K562 (cell line): ENCODE results near the gene TFB2M. TPM values are rescaled to one million over a fixed set of nuclear protein-coding genes. Genes with fewer than 3 reads are reported as not detected.

Source experiments
- ATAC-seq: fragments of 200-7000 bp; cut with Tn5 transposase; 3 replicates; pipeline ENCODE4 v1.9.1; 2020; ENCODE audit warnings: moderate library complexity
- BruUV-seq: library from RNA; stranded (reverse); fragments of 400-500 nt; replicated peaks from 2 replicates; lab custom pipeline; 2021; lab: Mats Ljungman, UMichigan
- CTCF ChIA-PET: fragments of 300-600 bp; formaldehyde crosslinking; extraction: SDS; loops from one replicate; lab custom pipeline; 2021; ENCODE audit warnings: low intra/inter-chr PET ratio; lab: Yijun Ruan, JAX
- POLR2A ChIA-PET: fragments of 300-600, 350-650 bp; sonication (Branson Sonifier 250); formaldehyde crosslinking; extraction: SDS; loops from one replicate; lab custom pipeline; 2021; ENCODE audit warnings: antibody characterized with exemption, inconsistent platforms; lab: Yijun Ruan, JAX
- DNase-seq, 4 experiments: peaks; one replicate each; pipeline versions ENCODE4 v3.0.0 to v3.0.0-alpha.2; 2011 to 2018; ENCODE audit warnings: low spot score in 3 of 4, mixed read lengths in 3 of 4; ENCODE audit errors: extremely low read depth in 1 of 4
- FAIRE-seq: peaks from 2 replicates; lab custom pipeline; 2011; peaks lifted over from hg19 to GRCh38; lab: Jason Lieb, UNC
- H2AFZ ChIP-seq: 2 replicates; pipeline ENCODE4 v1.6.0; 2011; ENCODE audit warnings: low read depth, low read length, control low read depth, inconsistent platforms
- H3K27ac ChIP-seq: fragments of 200-600 bp; 3 replicates; pipeline ENCODE4 v1.8.0; 2011; ENCODE audit warnings: low read depth, mild to moderate bottlenecking, control low read depth, inconsistent platforms, low read length, moderate library complexity, mixed read lengths; ENCODE audit errors: extremely low read depth
- H3K27me3 ChIP-seq, 2 experiments: fragments of 300-600 bp in 1 of 2; 2 replicates in 1 of 2; 3 replicates in 1 of 2; pipeline versions ENCODE4 v1.6.0 to v1.8.0; 2011; ENCODE audit warnings: inconsistent platforms in 2 of 2, low read length in 2 of 2, mild to moderate bottlenecking in 1 of 2, mixed read lengths in 1 of 2, moderate library complexity in 1 of 2; ENCODE audit not compliant: control insufficient read depth in 2 of 2, insufficient read depth in 2 of 2
- H3K36me3 ChIP-seq: fragments of 300-600 bp; 3 replicates; pipeline ENCODE4 v1.8.0; 2011; ENCODE audit warnings: mild to moderate bottlenecking, low read length, inconsistent platforms; ENCODE audit not compliant: control insufficient read depth, insufficient read depth
- H3K4me1 ChIP-seq, 2 experiments: fragments of 200-600 bp in 1 of 2; replicated peaks in 1 of 2; 2 replicates in 1 of 2; 3 replicates in 1 of 2; pipeline versions ENCODE4 v1.5.1 to v1.8.0; 2011; ENCODE audit warnings: inconsistent platforms in 2 of 2, low read length in 2 of 2, mild to moderate bottlenecking in 1 of 2, mixed read lengths in 1 of 2, moderate library complexity in 1 of 2; ENCODE audit not compliant: control insufficient read depth in 2 of 2, insufficient read depth in 2 of 2
- H3K4me2 ChIP-seq: 2 replicates; pipeline ENCODE4 v1.6.1; 2011; ENCODE audit warnings: low read length, control low read depth, inconsistent platforms, mixed read lengths; ENCODE audit not compliant: insufficient read depth
- H3K4me3 ChIP-seq: fragments of 200-600 bp; sonication (generic), shearing (Covaris generic); 2 replicates; pipeline ENCODE4 v1.5.1; 2016; ENCODE audit warnings: control low read depth, inconsistent platforms
- H3K79me2 ChIP-seq: fragments of 200-600 bp; 3 replicates; pipeline ENCODE4 v1.8.0; 2011; ENCODE audit warnings: low read length, inconsistent platforms; ENCODE audit not compliant: control insufficient read depth, insufficient read depth
- H3K9ac ChIP-seq, 2 experiments: 2 replicates each; pipeline versions ENCODE4 v1.6.0 to v1.6.1; 2011; ENCODE audit warnings: low read depth in 2 of 2, low read length in 2 of 2, control low read depth in 1 of 2, inconsistent platforms in 1 of 2, mild to moderate bottlenecking in 1 of 2, mixed read lengths in 1 of 2; ENCODE audit not compliant: insufficient read depth in 1 of 2
- H3K9me1 ChIP-seq: one replicate; pipeline ENCODE4 v1.6.0; 2011; ENCODE audit warnings: inconsistent platforms, mild to moderate bottlenecking, low read length, moderate library complexity; ENCODE audit not compliant: control insufficient read depth, insufficient read depth
- H3K9me3 ChIP-seq: replicated peaks from 2 replicates; pipeline ENCODE4 v1.5.1; 2011; ENCODE audit warnings: low read depth, low read length, inconsistent platforms; ENCODE audit not compliant: control insufficient read depth, insufficient read depth
- H4K20me1 ChIP-seq: replicated peaks from 2 replicates; pipeline ENCODE4 v1.6.1; 2011; ENCODE audit warnings: low read length, inconsistent platforms, mixed read lengths; ENCODE audit not compliant: control insufficient read depth, insufficient read depth
- in situ Hi-C: fragments of 300-500 bp; cut with MboI; formaldehyde crosslinking; loops from 4 replicates; pipeline ENCODE4 v1.15.0; 2018; ENCODE audit warnings: inconsistent platforms, mixed read lengths
- intact Hi-C: fragments of 100-400 bp; cut with micrococcal nuclease; formaldehyde crosslinking; loops from 2 replicates; pipeline ENCODE4 v1.14.2; 2022
- polyA plus RNA-seq, 8 experiments: library from polyadenylated mRNA; depleted of rRNA in 4 of 8; stranded (reverse) in 5 of 8; unstranded in 3 of 8; fragments of >200 nt; fragmentation: Nextera tagmentation in 2 of 8; fragmentation: Illumina TruSeq in 1 of 8; extraction: Ambion mirVana in 2 of 8; extraction: Trizol in 1 of 8; gene quantifications; 2 replicates each; pipeline versions ENCODE4 v1.2.1 to v1.2.3, GENCODE V29; 2011 to 2014; ENCODE audit warnings: inconsistent platforms in 1 of 8, missing spikeins in 1 of 8
- total RNA-seq, 7 experiments: library from RNA; depleted of rRNA in 6 of 7; stranded (reverse); fragments of >200 nt in 6 of 7; fragmentation: Illumina TruSeq in 2 of 7; extraction: Trizol in 2 of 7; gene quantifications; 2 replicates each; pipeline versions ENCODE4 v1.2.1 to v1.2.3, GENCODE V29; 2011 to 2021; ENCODE audit warnings: low replicate concordance in 1 of 7
- TF ChIP-seq, protein P1 (sequence below): fragments of 200-800 bp; sonication (Bioruptor generic); IDR thresholded peaks from 2 replicates; pipeline ENCODE4 v1.6.1; 2017; ENCODE audit warnings: missing genetic modification characterization, missing compliant biosample characterization
- TF ChIP-seq, protein P2 (sequence below): fragments of 250-450 bp; sonication (Bioruptor Pico); IDR thresholded peaks from 2 replicates; pipeline ENCODE4 v1.4.0; 2020; ENCODE audit warnings: mild to moderate bottlenecking

The TFB2M gene
- total and polyA plus RNA-seq, 9 of the 15 experiments (the other 6 are each of a cell fraction or from before 2014, with no cell fraction given) = 55.1 to 162 (median 70.6) TPM

DNA sequence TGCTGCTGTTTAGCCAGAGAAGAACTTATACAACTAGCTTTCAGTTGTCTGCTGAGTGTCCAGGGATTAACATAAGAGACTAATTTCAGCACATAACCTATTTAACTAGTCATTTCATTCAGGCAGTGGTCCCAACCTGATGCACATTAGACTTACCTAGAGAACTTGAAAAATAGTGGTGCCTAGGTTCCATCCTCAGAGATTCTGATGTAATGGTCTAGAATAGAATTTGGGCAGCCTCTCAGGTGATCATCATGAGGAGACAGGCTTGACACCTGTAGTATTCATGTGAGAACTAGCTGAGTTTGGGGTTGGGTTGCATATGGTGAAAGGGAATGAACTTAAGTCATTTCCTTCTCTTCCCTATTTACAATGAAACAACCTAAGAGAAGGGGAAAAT lies 25.0 kb upstream of the TFB2M start:
- H3K27me3 ChIP-seq = no peaks in the 10 kb centered on the region
- no peak overlapping the region for H3K9ac ChIP-seq
- BruUV-seq = no TSS peak
- ChIA-PET POLR2A (interaction anchor here (0.6 to 0.7 kb wide), 2 partner anchors 11 to 20 kb away, joined by 3 read pairs; no protein-coding TSS in a partner anchor), CTCF (interaction anchor here (0.6 kb wide), 1 partner anchor 47 kb away, joined by 4 read pairs; no protein-coding TSS in a partner anchor)
- H2AFZ ChIP-seq = no peak overlapping the region
- H3K4me2 ChIP-seq = no peak overlapping the region
- no peak overlapping the region for H3K4me3 ChIP-seq
- FAIRE-seq (no peak), ATAC-seq (no peak), DNase-seq (no peak)
- H3K27ac ChIP-seq = no peak overlapping the region
- in situ Hi-C loops = no loop called here
- TF ChIP-seq, protein P1, sequence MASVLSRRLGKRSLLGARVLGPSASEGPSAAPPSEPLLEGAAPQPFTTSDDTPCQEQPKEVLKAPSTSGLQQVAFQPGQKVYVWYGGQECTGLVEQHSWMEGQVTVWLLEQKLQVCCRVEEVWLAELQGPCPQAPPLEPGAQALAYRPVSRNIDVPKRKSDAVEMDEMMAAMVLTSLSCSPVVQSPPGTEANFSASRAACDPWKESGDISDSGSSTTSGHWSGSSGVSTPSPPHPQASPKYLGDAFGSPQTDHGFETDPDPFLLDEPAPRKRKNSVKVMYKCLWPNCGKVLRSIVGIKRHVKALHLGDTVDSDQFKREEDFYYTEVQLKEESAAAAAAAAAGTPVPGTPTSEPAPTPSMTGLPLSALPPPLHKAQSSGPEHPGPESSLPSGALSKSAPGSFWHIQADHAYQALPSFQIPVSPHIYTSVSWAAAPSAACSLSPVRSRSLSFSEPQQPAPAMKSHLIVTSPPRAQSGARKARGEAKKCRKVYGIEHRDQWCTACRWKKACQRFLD (CRISPR knock-in tag) = no peak
- TF ChIP-seq, protein P2, sequence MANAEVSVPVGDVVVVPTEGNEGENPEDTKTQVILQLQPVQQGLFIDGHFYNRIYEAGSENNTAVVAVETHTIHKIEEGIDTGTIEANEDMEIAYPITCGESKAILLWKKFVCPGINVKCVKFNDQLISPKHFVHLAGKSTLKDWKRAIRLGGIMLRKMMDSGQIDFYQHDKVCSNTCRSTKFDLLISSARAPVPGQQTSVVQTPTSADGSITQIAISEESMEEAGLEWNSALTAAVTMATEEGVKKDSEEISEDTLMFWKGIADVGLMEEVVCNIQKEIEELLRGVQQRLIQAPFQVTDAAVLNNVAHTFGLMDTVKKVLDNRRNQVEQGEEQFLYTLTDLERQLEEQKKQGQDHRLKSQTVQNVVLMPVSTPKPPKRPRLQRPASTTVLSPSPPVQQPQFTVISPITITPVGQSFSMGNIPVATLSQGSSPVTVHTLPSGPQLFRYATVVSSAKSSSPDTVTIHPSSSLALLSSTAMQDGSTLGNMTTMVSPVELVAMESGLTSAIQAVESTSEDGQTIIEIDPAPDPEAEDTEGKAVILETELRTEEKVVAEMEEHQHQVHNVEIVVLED (CRISPR knock-in tag) = no peak
- H3K79me2 ChIP-seq = peaks cover 84% of the 10 kb centered on the region
- no peaks in the 10 kb centered on the region for H3K9me1 ChIP-seq
- intact Hi-C loops = no loop called here
- H3K9me3 ChIP-seq = 0 out of 2 replicates have a peak, but pooled peaks cover 2% of the 10 kb centered on the region
- peaks cover 0 to 7% of the 10 kb centered on the region in 2 experiments; a peak in 2 of 5 replicates for H3K4me1 ChIP-seq
- no peaks in the 10 kb centered on the region for H4K20me1 ChIP-seq
- peaks cover 54% of the 10 kb centered on the region for H3K36me3 ChIP-seq
